Peyer's patch (tissue), 4 donors: Measurements from ENCODE around the gene FBXO42.

Experiments used
- CTCF ChIP-seq, 6 experiments: fragments of 450-650 bp in 4 of 6; fragments of 200-600 bp in 2 of 6; sonication (generic) in 1 of 6; IDR thresholded peaks; one replicate each; pipeline ENCODE4 v1.5.1; 2017 to 2019; ENCODE audit warnings: antibody characterized with exemption in 6 of 6, mild to moderate bottlenecking in 3 of 6, moderate library complexity in 1 of 6
- POLR2A ChIP-seq, 2 donors: fragments of 450-650 bp; IDR thresholded peaks; one replicate each; pipeline ENCODE4 v1.5.1; 2017; ENCODE audit warnings: antibody characterized with exemption in 2 of 2, mild to moderate bottlenecking in 2 of 2, moderate library complexity in 2 of 2

DNA sequence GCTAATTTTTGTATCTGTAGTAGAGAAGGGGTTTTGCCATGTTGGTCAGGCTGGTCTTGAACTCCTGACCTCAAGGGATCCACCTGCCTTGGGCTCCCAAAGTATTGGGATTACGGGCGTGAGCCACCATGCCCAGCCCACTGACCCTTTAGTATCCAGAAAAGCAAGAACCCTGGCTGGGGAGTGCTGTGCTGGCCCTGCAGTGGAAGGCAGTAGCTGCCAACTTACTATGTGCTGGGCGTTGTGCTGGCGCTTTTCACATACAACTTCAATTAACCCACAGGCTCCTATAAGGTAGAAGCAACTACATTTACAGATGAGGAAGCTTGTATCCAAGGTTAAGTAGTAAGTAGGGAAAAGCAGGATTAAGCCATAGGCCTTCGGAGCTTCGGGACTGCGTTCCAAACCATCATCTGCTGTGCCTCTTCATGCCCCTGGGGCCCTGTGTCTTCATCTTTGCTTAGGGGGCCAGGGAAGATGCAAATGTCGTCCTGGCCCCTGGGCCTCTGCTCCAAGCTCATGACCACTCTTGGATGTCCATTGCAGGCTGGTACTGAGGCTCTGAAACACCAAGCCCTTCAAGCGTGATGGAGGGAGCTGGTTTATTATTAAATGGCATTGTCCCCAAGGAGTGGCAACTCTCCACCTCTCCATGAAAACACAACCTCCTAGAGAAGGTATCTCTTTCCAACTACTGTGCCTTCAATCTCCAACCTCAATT is 106.6 kb downstream of the FBXO42 start:
- TF ChIP-seq CTCF (IDR thresholded peaks at IDR 0.05) (no peak), POLR2A (IDR thresholded peaks at IDR 0.05) (no peak)
